ENCODE results near the gene AGO1.
"Not testable (repeated sequence)": the region's sequence is repeated elsewhere in the genome, so short reads cannot be mapped to it uniquely, and the experiment has no call there.

The AGO1 gene

DNA sequence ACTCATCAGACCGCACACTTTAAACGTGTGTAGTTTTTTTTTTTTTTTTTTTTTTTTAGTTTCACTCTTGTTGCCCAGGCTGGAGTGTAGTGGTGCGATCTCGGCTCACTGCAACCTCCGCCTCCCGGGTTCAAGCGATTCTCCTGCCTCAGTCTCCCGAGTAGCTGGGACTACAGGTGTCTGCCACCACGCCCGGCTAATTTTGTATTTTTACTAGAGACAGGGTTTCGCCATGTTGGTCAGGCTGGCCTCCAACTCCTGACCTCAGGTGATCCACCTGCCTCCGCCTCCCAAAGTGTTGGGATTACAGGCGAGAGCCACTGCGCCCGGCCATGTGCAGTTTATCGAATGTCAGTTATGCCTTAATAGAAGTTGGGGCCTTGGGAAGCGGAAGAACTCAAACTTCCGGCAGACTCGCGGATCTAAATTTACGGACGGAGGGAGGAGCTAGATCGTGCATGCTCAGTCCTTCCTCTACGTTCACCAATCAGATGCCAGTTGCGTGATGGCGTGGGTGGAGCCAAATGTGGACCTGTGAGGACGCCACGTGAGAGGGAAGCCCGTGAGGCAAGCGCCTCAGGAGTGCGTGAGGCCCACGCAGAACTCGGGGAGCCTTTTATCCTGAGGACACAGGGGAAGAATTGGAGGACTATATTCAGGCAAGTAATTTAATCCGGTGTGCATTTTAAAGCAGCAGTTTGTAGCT lies 13.6 kb upstream of the AGO1 start:
- not testable (repeated sequence) for DNase-seq

GRCh38 chr1:35870651-35871309 lies 12.2 kb upstream of the AGO1 start:
- no peak for DNase-seq

DNA sequence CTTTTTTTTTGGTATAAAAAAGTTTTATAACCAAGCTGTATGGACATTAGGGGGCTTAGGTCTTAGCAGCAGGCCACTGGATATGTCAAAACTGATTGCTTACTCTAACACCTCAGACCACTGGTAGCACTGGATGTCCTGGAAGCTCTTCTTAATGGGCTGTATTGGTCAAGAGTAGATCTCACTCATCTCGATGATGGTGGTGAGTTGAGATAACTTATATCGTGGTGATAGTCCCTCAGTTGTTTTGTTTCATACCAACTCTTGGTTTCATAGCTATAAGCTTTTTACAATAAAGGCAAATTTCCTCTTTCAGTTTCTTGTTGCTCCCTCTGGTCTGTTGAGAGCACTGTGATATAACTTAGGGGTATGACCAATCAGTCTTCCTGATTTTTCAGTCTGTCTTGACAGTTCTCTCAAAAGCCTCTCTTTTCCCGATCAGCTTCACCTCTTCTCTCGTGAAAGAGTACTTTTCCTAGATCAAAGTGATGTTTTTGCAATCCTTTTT lies 9.7 kb upstream of the AGO1 start:
- peak in 2 of 4 experiments; percentile 24 to 45 for DNase-seq

DNA sequence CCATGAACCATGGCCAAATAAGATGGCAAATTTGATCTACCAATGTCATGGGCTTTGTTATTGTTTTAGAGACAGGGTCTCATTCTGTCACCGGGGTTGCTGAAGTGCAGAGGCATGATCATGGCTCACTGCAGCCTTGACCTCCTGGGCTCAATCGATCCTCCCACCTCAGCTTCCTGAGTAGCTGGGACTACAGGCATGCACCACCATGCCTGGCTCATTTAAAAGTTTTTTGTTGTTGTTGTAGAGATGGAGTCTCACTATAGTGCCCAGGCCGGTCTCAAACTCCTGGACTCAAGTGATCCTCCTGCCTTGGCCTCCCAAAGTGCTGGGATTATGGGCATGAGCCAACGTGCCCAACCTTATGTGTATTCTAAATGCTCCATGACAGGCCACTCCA lies 8.9 kb upstream of the AGO1 start:
- DNase-seq, result not testable (repeated sequence)

DNA sequence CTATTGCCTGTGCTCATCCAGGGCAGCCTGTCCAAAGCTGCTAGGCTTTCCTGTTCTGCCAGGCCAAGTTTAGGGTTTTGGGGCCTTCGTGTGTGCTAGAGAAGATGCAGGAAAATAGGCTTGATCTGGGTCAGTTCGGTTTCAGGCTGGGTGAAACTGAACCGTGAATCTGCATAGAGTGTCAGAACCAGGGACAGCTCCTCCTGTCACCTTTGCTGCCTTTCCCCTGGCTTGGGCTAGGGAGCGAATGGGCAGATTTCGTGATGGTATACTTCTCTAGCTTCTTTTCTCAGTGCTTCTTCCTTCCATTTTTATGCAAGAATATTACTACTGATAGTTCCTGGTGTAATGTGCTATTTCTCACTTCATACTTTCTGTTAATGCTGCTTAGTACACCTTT lies 6.0 kb upstream of the AGO1 start:
- DNase-seq, result no peak

DNA sequence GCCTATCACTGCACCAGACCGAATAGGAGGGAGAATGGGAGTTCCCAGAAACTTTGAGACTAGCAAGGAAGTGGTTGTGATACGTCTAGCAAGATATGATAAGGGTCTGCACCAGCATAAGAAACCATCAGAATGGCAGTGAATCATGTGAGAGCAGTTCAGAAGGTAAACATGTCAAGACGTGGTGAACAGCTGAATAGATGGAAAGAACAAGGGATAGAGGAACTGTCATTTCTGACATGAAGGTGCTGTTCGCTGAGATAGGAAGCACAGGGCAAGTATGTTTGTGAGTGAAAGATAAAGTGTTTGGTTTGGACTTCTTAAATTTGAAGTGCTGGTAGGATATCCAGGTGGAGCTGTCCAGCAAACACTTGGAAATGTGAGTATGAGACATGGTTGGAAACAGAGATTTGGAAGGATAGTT lies 1.1 kb upstream of the AGO1 start:
- DNase-seq, result no peak

DNA sequence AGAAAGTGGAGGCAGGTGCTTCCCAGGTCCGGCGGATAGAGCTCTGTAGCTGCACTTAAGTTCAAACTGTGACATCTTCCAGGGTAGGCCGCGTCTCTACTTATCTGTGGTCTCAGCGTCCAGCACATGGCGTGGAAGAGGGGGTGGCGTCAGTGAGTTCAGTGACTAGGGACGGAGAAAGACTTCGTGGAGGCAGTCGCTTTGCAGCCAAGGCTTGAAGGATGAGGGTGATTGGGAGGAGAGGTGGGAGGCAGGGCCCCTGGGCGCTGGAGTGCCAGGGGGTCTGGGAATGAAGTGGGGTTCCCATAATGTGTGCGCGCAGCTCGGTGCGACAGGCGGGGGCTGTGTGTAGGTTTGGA lies 444 bp upstream of the AGO1 start:
- DNase-seq, result no peak

DNA sequence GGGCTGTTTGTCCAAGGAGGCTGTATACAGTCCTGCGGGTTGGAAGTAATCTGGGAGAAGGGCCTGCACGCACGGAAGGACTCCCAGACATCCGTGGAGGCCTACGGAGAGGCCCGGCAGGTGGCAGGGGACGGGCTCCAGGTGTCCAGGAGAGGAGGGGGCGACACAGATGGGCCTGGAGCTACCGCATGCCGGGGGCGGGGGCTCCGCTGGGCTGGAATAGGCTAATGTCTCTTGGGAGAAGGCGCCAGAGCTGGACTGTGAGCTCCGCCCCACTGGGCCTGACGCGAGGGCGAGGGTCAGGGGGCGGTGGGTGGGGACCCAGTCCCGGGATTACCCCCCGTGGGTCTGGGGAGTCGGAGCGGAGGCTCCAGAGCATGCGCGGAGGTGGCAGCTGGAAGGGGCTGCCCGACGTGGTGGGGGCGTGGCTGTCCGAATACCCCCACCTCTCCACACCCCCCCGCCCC lies 659 bp downstream of the AGO1 start:
- peak; percentile 50 to 73 (median 54) for DNase-seq

GRCh38 chr1:35884934-35885333 lies 1.9 kb downstream of the AGO1 start:
- peak in 3 of 4 experiments; percentile 28 to 46 (median 41) for DNase-seq

DNA sequence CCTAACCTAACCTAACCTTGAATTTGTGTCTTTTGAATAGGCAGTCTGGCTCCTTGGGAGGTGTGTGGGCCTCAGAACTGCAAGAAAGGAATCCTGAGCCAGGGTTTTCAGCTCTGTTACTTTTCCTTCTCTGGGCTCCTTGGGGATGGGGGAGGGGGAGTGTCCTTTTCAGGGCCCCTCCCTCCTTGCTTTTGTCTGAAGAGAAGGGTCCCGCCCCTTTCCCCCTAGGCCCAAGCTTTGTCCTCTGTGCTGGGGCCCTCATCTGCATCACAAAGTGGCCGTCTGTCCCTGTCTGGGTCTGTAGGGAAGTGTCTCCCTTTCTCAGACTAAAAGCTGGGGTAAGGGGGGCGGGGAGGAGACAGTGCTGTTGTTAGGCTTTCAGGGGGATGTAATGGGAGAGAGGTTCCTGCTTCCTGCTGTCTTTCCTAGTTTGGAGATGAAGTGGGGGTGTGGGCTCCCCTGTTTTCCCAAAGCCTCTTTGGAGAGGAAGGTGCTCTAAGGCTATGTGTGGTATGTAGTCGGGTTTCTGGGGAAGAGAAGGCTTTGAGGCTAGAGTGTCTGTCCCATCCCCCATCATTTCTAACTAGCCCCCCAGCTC lies 3.1 kb downstream of the AGO1 start:
- peak in 1 of 4 experiments; percentile 16 for DNase-seq

- DNase-seq, result peak in 2 of 4 experiments; percentile 29 to 41
Measured at GRCh38 chr1:35886577-35887431, 3.8 kb downstream of the AGO1 start.

GRCh38 chr1:35887508-35887907 lies 4.5 kb downstream of the AGO1 start:
- no peak for DNase-seq

DNA sequence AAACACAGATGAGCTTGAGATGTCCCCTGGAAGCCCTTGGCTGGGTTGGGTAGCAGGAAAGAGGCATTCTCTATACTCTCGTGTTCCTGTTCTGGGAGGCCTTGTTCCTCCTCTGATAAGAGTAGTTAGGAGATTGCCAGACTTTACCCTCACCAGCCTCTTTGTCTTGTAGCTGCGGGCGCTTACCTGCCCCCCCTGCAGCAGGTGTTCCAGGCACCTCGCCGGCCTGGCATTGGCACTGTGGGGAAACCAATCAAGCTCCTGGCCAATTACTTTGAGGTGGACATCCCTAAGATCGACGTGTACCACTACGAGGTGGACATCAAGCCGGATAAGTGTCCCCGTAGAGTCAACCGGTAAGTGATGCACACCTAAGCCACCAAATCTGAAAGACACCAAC lies 5.2 kb downstream of the AGO1 start:
- DNase-seq, result no peak

GRCh38 chr1:35888981-35889380 lies 6.0 kb downstream of the AGO1 start:
- peak in 3 of 4 experiments; percentile 17 to 63 (median 55) for DNase-seq

- DNase-seq, result no peak
Measured at GRCh38 chr1:35893051-35893879, 10.3 kb downstream of the AGO1 start.

DNA sequence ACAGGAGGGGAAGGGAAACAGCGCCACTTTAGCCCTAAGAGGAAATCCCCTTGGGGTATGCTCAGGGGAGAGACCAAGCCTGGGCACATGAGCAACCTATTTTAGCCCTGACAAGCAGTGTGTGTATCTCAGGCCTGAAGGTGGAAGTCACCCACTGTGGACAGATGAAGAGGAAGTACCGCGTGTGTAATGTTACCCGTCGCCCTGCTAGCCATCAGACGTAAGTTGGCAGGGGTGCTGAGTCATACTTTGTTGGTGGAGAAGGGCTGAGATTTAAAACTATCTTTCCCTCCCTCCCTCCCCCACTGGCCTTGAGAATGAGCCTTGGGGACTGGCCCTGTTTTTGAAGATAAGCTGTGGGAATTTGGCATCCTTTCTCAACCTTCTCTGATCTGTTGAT lies 11.2 kb downstream of the AGO1 start:
- DNase-seq, result peak; percentile 88 to 96 (median 91)

DNA sequence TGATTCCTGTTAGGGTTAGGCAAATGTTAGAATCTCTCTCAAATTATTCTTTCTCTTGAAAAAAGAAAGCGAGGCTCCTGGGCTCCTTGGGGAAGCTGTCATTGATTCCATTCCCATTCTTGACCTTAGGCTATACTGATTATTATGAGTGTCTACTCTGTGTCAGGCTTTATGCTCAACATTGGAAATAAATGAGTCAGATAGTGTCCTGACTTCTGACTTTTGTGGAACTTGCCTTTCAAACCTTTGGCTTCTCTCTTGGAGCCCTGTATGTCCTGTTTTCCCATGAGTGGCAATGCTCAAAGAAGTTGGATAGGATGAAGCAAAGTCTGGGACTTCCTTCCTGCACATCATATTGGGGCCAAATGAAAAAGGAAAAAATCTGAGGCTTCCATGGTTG lies 11.6 kb downstream of the AGO1 start:
- DNase-seq, result peak in 3 of 4 experiments; percentile 29 to 61 (median 36)

DNA sequence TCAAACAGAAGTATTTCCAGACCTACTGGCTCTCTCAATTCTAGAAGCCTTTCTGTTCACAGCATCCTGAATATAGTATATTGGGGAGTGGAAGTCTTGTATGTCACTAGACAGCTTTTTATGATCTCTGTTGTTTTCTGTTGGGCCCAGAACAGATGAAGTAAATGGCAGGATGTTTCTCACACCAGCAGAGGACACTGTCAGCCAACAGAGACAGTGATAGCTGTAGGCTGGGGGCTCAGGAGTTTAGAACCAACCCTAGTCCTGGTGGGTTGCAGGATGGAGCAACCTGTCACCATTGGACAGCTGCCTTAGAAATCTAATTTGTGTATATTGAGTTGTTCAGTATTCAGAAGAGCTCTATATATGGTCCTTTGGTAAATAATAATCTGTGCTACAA lies 16.9 kb downstream of the AGO1 start:
- DNase-seq, result no peak

DNA sequence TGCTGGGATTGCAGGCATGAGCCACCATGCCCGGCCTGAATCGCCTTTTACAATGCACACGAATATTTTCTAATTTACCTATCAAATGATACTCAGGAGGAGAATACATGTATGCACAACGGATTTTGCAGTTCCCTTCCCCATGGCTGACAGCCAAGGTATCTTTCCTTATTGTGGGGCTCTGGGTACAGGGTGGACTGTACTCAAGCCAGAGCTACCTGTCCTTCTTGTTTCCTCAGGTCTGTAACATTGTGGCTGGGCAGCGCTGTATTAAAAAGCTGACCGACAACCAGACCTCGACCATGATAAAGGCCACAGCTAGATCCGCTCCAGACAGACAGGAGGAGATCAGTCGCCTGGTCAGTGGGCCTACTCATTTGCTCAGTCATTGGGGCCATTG lies 18.2 kb downstream of the AGO1 start:
- no peak for DNase-seq

DNA sequence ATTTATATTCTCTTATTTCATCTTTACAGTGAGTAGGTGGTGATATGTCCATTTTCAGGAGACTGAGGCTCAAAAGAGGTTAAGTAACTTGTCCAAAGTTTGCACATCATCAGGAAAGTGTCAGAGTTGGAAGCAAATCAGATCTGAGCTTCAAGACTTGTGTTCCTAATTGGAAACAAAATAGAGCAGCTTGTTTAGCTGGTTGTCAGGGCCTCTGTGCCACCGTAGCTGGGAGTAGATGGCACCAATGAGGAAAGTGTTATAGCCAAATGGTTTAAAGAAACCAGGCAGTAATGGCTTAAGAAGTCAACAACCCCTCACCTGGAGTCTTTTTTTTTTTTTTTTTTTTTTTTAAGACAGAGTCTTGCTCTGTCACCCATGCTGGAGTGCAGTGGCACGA lies 19.7 kb downstream of the AGO1 start:
- DNase-seq, result no peak

- no peak for DNase-seq
Measured at GRCh38 chr1:35914717-35915116, 31.7 kb downstream of the AGO1 start.

- DNase-seq, result no peak
Measured at GRCh38 chr1:35915693-35916092, 32.7 kb downstream of the AGO1 start.
